Stimulated activated CD4-positive, alpha-beta T cell treated with anti-CD3 and anti-CD28 coated beads, Interleukin-2, amount 100 ng/mL, for 48 hours (primary cell): ENCODE results near the gene ANP32E.
"Not testable (repeated sequence)": the region's sequence is repeated elsewhere in the genome, so short reads cannot be mapped to it uniquely, and the experiment has no call there.

Source experiments
- DNase-seq, 2 donors: peaks; one replicate each; pipeline ENCODE4 v3.0.0-alpha.2; 2020

The ANP32E gene

DNA sequence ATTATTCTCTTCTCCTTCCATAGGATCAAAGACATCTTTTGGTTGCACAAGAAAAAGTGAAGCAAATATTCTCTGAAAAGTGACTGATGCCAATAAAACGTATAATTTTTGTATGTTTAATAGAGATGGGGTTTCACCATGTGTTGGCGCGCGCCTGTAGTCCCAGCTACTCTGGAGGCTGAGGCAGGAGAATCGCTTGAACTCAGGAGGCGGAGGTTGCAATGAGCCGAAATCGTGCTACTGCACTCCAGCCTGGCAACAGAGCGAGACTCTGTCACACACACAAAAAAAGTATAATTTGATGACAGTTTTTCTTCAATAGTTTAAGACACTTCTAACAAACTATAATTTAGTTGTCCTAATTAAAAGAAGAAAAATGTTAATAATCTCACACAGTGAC is 23.8 kb downstream of the ANP32E start:
- no peak for DNase-seq

DNA sequence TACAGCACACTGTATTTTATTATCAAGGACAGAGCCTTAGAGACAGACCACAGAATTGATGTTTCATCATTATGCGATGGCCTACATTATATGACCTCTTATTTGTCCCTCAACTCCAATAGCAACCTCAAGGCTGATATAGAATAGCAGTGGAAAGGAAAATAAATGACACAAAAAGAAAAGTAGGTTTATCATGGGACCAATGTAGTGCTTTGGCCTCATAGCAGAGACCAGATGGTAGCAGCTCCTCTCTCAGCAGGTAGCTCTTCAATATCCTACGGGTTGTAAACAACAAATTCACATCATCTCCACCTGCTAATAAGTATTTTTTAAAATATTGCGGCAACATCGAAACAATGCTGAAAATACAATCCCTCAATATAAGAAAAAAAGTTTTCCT is 25.2 kb downstream of the ANP32E start:
- no peak for DNase-seq

DNA sequence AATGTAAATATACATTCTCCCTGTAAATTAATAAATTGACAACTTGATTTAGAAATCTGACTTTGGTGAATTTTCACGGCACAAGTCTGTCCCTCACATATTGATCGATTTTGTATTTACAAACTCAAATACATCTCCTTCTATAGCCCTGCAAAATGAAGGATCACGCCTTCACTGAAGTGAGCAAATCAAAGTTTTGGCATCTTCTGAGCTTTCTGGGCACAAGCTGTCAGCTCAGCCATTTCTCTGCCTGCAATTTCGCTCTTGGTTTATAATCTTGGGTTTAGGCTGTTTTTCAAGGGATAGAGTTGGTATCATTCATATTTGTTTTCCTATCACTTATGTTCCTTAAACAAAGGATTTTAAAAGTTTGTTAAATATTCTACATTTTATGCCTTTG is 25.8 kb downstream of the ANP32E start:
- no peak for DNase-seq

GRCh38 chr1:150208460-150208859 is 27.5 kb downstream of the ANP32E start:
- not testable (repeated sequence) for DNase-seq

GRCh38 chr1:150207281-150207971 is 28.5 kb downstream of the ANP32E start:
- no peak for DNase-seq

- DNase-seq = no peak
These were observed 39.5 kb downstream of the ANP32E start for GRCh38 chr1:150196417-150196816.

DNA sequence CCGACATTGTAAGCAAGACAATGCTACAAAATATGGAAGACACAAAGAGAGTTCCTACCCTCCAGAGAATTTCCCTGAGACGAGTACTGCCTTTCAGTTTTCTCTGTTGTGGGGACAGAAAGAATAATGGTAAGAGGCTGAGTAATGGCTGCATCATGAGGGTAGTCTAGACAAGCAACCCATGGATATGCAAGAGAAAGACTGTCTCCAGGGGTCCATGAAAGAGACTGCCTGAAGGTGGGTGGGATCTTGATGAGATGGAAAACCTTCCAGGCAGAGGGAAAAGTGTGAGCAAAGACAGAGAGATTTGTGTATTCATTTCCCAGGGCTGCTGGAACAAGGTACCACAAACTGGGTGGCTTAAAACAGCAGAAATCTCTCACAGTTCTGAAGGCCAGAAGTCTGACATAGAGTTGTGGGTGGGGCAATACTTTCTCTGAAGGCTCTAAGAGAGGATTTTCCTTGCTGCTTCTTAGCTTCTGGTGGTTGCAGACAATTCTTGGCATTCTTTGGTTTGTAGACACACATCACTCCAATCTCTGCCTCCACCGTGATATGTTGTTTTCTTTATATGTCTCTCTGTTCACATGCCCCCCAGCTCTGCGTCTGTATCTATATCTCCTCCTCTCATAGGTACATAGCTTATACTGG is 41.4 kb downstream of the ANP32E start:
- DNase-seq = no peak

GRCh38 chr1:150192012-150192411 is 43.9 kb downstream of the ANP32E start:
- no peak for DNase-seq

GRCh38 chr1:150187560-150187931 is 48.4 kb downstream of the ANP32E start:
- no peak for DNase-seq

GRCh38 chr1:150186789-150187559 is 48.9 kb downstream of the ANP32E start:
- no peak for DNase-seq

DNA sequence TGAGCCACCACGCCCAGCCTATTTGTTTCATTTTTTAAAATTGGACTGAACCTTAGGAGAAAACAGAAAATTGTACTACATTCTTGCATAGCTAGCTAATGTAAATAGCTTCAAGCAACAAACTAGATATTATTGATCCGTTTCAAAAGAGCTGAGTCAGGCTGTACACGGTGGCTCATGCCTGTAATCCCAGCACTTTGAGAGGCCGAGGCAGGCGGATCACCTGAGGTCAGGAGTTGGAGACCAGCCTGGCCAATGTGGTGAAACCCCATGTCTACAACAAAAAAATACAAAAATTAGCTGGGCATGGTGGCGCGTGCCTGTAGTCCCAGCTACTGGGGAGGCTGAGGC is 49.5 kb downstream of the ANP32E start:
- DNase-seq = not testable (repeated sequence)

DNA sequence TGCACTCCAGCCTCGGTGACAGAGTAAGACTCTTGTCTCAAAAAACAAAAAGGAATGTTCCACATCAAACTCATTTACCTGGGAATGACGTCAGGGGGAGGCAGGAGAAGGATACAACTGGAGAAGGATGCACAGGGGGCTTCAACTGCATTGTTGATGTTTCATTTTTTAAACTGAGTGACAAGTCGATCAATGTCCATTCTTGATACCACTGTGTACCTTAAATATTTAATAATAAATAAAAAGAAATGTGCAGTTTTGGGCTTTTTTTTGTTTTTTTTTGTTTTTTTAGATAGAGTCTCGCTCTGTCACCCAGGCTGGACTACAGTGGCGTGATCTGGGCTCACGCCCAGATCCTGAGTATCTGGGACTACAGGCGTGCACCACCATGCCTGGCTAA is 50.4 kb downstream of the ANP32E start:
- no peak for DNase-seq

GRCh38 chr1:150183061-150183460 is 52.9 kb downstream of the ANP32E start:
- no peak for DNase-seq

GRCh38 chr1:150182247-150182646 is 53.7 kb downstream of the ANP32E start:
- no peak for DNase-seq

- no peak for DNase-seq
These were observed 55.4 kb downstream of the ANP32E start for GRCh38 chr1:150180474-150180873.

DNA sequence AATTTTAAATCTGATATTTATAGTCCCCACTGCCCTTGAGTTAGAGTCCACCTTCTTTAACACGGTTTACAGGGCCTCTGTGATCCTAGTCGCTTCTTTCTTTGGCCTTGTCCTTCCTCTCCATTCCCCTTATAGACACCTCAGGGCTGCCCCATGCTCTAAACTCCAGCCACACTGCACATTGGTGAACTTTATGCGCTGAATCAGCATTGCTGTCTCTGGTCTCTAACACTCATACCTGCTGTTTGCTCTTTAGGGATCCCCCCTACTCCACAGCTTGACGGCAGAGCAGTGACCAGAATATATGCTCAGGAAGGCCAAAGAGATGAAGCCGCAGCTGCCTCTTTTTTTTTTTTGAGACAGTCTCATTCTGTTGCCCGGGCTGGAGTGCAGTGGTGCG is 56.0 kb downstream of the ANP32E start:
- no peak for DNase-seq

DNA sequence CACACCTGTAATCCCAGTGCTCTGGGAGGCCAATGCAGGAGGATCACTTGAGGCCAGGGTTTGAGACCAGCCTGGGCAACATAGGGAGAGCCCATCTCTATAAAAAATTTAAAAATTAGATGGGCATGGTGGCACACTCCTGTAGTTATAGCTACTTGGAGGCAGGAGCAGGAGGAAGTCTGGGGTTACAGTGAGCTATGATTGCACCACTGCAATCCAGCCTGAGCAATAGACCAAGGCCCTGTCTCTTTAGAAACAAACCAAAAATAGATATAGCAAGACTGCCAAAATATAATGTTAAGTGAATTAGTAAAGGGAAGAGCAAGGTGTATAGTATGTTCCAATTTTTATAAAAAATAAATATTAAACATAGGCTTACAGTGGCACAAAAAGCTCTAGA is 57.4 kb downstream of the ANP32E start:
- DNase-seq = no peak

GRCh38 chr1:150176593-150176992 is 59.3 kb downstream of the ANP32E start:
- no peak for DNase-seq

- DNase-seq = no peak
These were observed 62.7 kb downstream of the ANP32E start for GRCh38 chr1:150173141-150173585.

DNA sequence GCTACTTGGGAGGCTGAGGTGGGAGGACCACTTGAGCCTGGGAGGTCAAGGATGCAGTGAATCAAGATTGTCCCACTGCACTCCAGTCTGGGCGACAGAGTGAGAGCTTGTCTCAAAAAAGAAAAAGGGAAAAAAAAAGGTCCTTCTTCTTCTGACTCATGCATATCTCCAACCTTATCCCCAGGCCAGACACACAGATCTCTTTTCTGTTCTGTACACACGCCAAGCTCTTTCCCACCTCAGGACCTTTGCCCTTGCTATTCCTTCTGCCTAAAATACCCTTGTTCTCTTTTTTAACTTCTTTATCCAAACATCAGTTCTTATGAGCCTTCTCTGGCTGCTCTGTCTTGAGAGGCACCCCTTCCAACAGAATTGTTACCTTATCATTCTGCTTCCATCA is 64.1 kb downstream of the ANP32E start:
- DNase-seq = no peak

DNA sequence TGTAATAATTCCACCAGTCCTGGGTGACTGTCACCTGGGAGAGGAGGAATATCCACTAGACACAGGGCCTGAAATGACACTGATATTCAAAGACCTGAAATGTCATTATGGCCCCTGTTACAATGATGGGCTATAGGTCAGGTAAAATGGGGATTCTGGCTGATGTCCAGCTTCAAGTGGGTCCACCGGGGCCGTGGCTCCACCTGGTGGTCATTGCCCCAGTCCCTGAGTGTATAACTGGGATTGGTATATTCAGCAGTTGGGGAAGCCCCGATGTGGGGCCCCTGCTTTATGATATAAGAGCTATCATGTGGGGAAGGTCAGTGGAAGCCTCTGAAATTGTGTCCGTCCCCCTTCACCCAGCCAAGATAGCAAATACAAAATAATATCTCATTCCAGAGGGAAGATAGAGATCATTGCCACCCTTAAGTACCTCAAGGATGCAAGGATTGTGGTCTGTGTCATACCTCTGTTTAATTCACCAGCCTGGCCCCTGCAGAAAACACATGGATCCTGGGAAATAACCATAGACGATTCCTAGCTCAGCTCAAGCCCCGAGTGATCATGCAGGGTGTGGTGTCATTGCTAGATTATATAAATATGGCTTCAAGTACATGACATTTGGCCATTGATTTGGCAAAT is 66.8 kb downstream of the ANP32E start:
- peak in 1 of 2 donors; percentile 51 for DNase-seq
